ENCODE results near the gene ETAA1. TPM values are rescaled to one million over a fixed set of nuclear protein-coding genes. Genes with fewer than 3 reads are reported as not detected.

The ETAA1 gene
- total RNA-seq, 1 donor from 2014 or later: 8.6 TPM

DNA sequence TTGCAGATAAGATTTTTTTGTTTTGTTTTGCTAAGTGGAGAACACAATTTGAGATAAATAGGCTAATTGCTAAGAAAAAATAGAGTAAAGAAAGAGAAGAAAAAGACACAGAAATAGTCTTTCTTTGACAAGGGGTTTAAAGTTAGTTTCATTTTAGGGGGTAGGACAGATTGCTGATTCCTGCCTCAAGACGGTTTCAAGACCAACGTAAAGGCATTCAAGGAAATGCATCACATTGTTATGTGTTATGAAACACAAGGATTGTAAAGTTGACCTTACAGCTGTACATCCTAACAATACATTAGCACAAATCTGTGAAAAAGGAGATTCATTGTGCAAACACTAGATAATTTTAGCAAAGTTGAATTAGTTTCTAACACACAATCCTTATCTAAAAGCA is 22.7 kb upstream of the ETAA1 start:
- Histone ChIP-seq H3K4me2 (ENCODE audit: low read length) (no peak overlapping the region), H3K9ac (ENCODE audit: low read length) (no peak overlapping the region), H3K79me2 (ENCODE audit: insufficient read depth, low read length) (no peaks in the 10 kb centered on the region), H4K20me1 (ENCODE audit: insufficient read depth, low read length) (no peaks in the 10 kb centered on the region), H3K4me1 (ENCODE audit: insufficient read depth, low read length) (no peaks in the 10 kb centered on the region), H3K27me3 (ENCODE audit: insufficient read depth, low read length) (no peaks in the 10 kb centered on the region), H3K36me3 (ENCODE audit: insufficient read depth, low read length) (no peaks in the 10 kb centered on the region), H3K4me3 (ENCODE audit: insufficient read depth, low read depth, low read length) (no peak overlapping the region), H3K9me3 (ENCODE audit: insufficient read depth, low read depth, low read length) (no peaks in the 10 kb centered on the region), H3K27ac (ENCODE audit: low read depth, low read length) (no peak overlapping the region), H2AFZ (ENCODE audit: low read depth, low read length) (no peak overlapping the region)
- Mint-ChIP-seq H3K4me3 (ENCODE audit: unreplicated experiment) (no peak overlapping the region), H3K4me1 (ENCODE audit: low read depth, unreplicated experiment) (no peaks in the 10 kb centered on the region), H3K36me3 (ENCODE audit: low read depth, unreplicated experiment) (no peaks in the 10 kb centered on the region), H3K27ac (ENCODE audit: unreplicated experiment) (peak overlapping the region; percentile 34), H3K9me3 (ENCODE audit: unreplicated experiment) (peaks cover 8% of the 10 kb centered on the region), H3K27me3 (ENCODE audit: low read depth, unreplicated experiment) (no peaks in the 10 kb centered on the region)
- no peak for DNase-seq (ENCODE audit: low read depth)
- FAIRE-seq: no peak
- TF ChIP-seq, protein P1, sequence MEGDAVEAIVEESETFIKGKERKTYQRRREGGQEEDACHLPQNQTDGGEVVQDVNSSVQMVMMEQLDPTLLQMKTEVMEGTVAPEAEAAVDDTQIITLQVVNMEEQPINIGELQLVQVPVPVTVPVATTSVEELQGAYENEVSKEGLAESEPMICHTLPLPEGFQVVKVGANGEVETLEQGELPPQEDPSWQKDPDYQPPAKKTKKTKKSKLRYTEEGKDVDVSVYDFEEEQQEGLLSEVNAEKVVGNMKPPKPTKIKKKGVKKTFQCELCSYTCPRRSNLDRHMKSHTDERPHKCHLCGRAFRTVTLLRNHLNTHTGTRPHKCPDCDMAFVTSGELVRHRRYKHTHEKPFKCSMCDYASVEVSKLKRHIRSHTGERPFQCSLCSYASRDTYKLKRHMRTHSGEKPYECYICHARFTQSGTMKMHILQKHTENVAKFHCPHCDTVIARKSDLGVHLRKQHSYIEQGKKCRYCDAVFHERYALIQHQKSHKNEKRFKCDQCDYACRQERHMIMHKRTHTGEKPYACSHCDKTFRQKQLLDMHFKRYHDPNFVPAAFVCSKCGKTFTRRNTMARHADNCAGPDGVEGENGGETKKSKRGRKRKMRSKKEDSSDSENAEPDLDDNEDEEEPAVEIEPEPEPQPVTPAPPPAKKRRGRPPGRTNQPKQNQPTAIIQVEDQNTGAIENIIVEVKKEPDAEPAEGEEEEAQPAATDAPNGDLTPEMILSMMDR (IDR thresholded peaks at IDR 0.05; ENCODE audit: insufficient read depth, low read depth, low read length): no peak
- no peak for TF ChIP-seq EZH2 (IDR thresholded peaks at IDR 0.05; ENCODE audit: insufficient read depth, low read length)

DNA sequence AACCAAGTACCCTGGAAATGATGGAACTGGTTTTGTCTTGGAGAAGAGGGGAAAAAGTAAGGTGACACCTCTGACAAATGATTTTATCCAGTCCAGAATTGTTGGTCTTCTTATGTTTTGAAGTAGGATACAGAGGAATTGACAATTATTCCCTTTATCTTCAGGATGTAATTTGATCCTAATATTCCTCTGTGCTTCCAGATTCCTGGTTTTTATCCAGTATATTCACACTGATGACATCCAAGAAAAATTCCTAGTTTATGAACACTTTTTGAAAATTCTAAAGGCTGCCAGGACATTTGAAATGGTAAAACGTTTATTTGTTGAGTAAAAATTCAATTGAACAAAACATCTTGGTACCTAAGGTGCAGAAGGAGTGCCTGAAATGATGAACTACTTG is 22.2 kb upstream of the ETAA1 start:
- DNase-seq (ENCODE audit: low read depth) (no peak), FAIRE-seq (no peak)
- TF ChIP-seq, protein P1 (IDR thresholded peaks at IDR 0.05; ENCODE audit: insufficient read depth, low read depth, low read length): no peak
- TF ChIP-seq EZH2 (IDR thresholded peaks at IDR 0.05; ENCODE audit: insufficient read depth, low read length): no peak
- no peaks in the 10 kb centered on the region for H3K9me3 ChIP-seq (ENCODE audit: insufficient read depth, low read depth, low read length)
- H3K9me3 Mint-ChIP-seq (ENCODE audit: unreplicated experiment): peaks cover 8% of the 10 kb centered on the region
- H3K4me1 ChIP-seq (ENCODE audit: insufficient read depth, low read length): no peaks in the 10 kb centered on the region
- no peaks in the 10 kb centered on the region for H3K27me3 ChIP-seq (ENCODE audit: insufficient read depth, low read length)
- H3K4me3 Mint-ChIP-seq (ENCODE audit: unreplicated experiment): no peak overlapping the region
- H2AFZ ChIP-seq (ENCODE audit: low read depth, low read length): no peak overlapping the region
- H3K27me3 Mint-ChIP-seq (ENCODE audit: low read depth, unreplicated experiment): no peaks in the 10 kb centered on the region
- no peak overlapping the region for H3K9ac ChIP-seq (ENCODE audit: low read length)
- no peak overlapping the region for H3K4me2 ChIP-seq (ENCODE audit: low read length)
- H3K27ac Mint-ChIP-seq (ENCODE audit: unreplicated experiment): no peak overlapping the region
- H4K20me1 ChIP-seq (ENCODE audit: insufficient read depth, low read length): no peaks in the 10 kb centered on the region
- H3K79me2 ChIP-seq (ENCODE audit: insufficient read depth, low read length): no peaks in the 10 kb centered on the region
- no peak overlapping the region for H3K4me3 ChIP-seq (ENCODE audit: insufficient read depth, low read depth, low read length)
- H3K27ac ChIP-seq (ENCODE audit: low read depth, low read length): no peak overlapping the region
- H3K36me3 Mint-ChIP-seq (ENCODE audit: low read depth, unreplicated experiment): no peaks in the 10 kb centered on the region
- H3K36me3 ChIP-seq (ENCODE audit: insufficient read depth, low read length): no peaks in the 10 kb centered on the region
- H3K4me1 Mint-ChIP-seq (ENCODE audit: low read depth, unreplicated experiment): no peaks in the 10 kb centered on the region

DNA sequence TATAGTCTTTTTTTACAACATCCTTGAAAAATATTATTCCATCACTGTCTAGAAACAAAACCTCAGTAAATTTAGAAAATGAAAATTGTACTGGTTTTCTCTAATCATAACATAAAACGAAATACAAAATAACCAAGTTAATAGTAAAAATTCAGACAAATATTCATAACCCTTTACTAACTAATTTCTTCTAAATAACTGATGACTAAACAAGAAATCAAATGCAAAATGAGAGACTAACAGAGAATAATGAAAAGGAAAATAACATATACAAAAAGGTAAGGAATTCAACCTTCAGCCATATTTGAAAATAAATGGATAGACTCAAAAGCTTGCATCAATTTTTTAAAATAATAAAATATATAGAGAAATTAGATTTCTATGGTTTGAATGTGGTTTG is 18.6 kb upstream of the ETAA1 start:
- no peak for FAIRE-seq
- peaks cover 7% of the 10 kb centered on the region for H3K9me3 Mint-ChIP-seq (ENCODE audit: unreplicated experiment)
- H3K4me2 ChIP-seq (ENCODE audit: low read length): no peak overlapping the region

More for the DNA sequence above, 18.6 kb upstream of the ETAA1 start:
- Histone ChIP-seq H3K36me3 (ENCODE audit: insufficient read depth, low read length) (no peaks in the 10 kb centered on the region), H3K27ac (ENCODE audit: low read depth, low read length) (no peak overlapping the region), H3K4me1 (ENCODE audit: insufficient read depth, low read length) (no peaks in the 10 kb centered on the region), H3K9me3 (ENCODE audit: insufficient read depth, low read depth, low read length) (no peaks in the 10 kb centered on the region), H3K27me3 (ENCODE audit: insufficient read depth, low read length) (no peaks in the 10 kb centered on the region), H2AFZ (ENCODE audit: low read depth, low read length) (no peak overlapping the region), H3K4me3 (ENCODE audit: insufficient read depth, low read depth, low read length) (no peak overlapping the region), H3K9ac (ENCODE audit: low read length) (no peak overlapping the region), H3K79me2 (ENCODE audit: insufficient read depth, low read length) (no peaks in the 10 kb centered on the region), H4K20me1 (ENCODE audit: insufficient read depth, low read length) (no peaks in the 10 kb centered on the region)
- H3K4me3 Mint-ChIP-seq (ENCODE audit: unreplicated experiment): no peak overlapping the region
- no peak for DNase-seq (ENCODE audit: low read depth)
- no peaks in the 10 kb centered on the region for H3K27me3 Mint-ChIP-seq (ENCODE audit: low read depth, unreplicated experiment)
- no peak overlapping the region for H3K27ac Mint-ChIP-seq (ENCODE audit: unreplicated experiment)
- H3K4me1 Mint-ChIP-seq (ENCODE audit: low read depth, unreplicated experiment): no peaks in the 10 kb centered on the region
- TF ChIP-seq, protein P1 (IDR thresholded peaks at IDR 0.05; ENCODE audit: insufficient read depth, low read depth, low read length): no peak
- no peak for TF ChIP-seq EZH2 (IDR thresholded peaks at IDR 0.05; ENCODE audit: insufficient read depth, low read length)
- no peaks in the 10 kb centered on the region for H3K36me3 Mint-ChIP-seq (ENCODE audit: low read depth, unreplicated experiment)

Data from astrocyte (in vitro differentiated cells and primary cell).